Measurements from ENCODE around the gene ARF6.

ARF6 gene

GRCh38 chr14:49945448-49946319 lies 52.8 kb downstream of the ARF6 start:
- peak; percentile 36 for DNase-seq
